H54 (cell line): Measurements from ENCODE around the gene YPEL5.
"Not testable (repeated sequence)": the region's sequence is repeated elsewhere in the genome, so short reads cannot be mapped to it uniquely, and the experiment has no call there.

Source experiments
- DNase-seq: peaks from one replicate; pipeline ENCODE4 v3.0.0; 2011; ENCODE audit warnings: low spot score, mixed read lengths; ENCODE audit not compliant: insufficient read length
- FAIRE-seq: peaks from 3 replicates; lab custom pipeline; 2011; peaks lifted over from hg19 to GRCh38; lab: Jason Lieb, UNC
- POLR2A ChIP-seq: IDR thresholded peaks from 2 replicates; pipeline ENCODE4 v1.6.1; 2011; ENCODE audit warnings: low read depth, mild to moderate bottlenecking, low read length

The YPEL5 gene

DNA sequence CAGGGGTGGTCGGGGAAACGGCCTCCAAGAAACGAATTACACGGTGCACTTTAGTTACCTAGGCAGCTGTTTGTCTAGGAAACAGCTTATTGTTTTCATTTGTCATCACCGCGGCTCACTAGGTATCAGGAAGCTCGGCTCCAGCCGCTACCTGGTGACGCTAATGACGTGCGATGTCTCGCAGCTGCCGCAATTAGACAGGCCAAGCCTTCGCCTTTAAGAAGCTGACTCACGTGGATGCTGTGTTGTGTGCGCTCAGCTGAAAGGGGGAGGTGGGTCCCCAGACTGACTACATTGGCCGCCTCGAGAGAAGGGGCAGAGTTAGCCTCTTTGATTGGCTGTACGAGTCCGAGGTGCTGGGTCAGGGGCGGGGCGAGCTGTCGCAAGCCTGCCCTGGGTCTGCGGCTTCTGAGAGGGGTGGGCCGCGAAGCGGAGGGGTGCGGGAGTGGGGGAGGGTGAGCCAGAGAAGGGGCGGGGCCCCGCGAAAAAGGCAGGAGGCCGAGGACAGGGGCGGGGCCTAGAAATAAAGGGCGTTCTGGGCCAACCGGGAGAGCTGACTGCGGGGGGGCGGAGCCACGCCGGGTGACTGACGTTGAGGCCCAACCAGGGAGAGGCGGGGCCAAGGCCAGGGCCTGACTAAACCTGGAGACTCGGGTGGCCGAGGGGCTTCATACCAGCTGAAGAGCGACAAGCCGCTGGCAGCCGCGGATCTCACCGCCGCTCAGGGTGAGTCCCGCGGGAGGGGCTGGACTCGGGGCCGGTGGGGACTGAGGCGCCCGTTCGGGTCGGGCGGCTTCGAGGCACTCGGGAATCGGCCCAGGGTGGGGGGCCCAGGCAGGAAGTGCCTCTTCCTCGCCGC, at the start of gene YPEL5:
TSS of gene YPEL5 (plus strand) at position 671 of the 859 bp plus-strand sequence. CDS start 9,645 bp downstream, outside the sequence.
- peak; percentile 44; the same call in 1 of the 2 replicates for TF ChIP-seq POLR2A
- peak; percentile 97 for FAIRE-seq

DNA sequence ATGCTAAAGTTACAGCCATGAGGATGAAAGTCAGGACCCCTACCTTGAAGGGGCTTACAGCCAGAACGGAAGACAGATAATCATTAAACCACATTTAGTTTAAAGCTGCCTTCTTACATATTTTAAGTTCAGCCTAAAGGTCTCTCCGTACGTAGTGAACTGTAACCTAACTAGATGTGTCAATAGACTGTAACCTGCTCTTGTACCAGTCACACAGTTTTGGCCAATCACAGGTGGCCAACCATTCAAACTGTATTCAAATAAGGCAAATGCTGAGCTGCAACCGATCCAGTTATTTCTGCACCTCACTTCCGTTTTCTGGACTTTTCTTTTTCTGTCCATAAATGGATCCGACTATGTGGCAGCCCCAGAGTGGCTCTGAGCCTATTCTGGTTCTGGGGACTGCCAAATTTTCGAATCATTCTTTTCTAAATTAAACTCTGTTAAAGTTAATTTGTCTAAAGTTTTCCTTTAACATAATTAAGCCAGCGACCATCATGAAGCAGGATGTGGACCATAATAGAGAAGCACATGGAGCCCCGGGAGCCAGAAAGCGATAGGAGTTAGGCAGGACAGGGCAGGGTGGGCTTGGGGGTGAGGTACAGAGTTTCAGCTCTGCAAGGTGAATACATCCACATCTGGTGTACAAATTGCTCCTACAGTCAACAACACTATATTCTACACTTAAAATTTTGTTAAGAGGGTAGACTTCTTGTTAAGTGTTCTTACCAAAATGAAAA, 48.4 kb upstream of the YPEL5 start:
- FAIRE-seq (no peak), DNase-seq (no peak)
- TF ChIP-seq POLR2A, result no peak

More for the DNA sequence above, at the start of gene YPEL5:
- DNase-seq, result peak; percentile 95

DNA sequence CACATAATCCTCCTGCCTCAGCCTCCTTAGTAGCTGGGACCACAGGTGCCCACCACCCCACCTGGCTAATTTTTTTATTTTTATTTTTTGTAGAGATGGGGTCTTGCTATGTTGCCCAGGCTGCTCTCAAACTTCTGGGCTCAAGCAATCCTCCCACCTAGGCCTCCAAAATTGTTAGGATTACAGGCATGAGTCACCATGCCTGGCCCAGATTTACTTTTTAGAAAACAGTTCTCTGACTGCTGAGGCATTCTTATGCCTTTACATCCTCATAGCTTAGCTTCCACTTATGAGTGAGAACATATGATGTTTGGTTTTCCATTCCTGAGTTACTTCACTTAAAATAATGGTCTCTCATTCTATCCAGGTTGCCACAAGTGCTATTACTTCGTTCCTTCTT, 47.4 kb upstream of the YPEL5 start:
- not testable (repeated sequence) for FAIRE-seq, DNase-seq

DNA sequence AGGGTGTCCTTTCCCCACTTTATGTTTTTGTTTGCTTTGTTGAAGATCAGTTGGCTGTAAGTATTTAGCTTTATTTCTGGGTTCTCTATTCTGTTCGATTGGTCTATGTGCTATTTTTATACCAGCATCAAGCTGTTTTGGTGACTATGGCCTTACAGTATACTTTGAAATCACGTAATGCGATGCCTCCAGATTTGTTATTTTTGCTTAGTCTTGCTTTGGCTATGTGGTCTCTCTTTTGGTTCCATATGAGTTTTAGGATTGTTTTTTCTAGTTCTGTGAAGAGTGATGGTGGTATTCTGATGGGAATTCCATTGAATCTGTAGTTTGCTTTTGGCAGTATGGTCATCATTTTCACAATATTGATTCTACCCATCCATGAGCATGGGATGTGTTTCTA, 46.1 kb upstream of the YPEL5 start:
- not testable (repeated sequence) for FAIRE-seq

DNA sequence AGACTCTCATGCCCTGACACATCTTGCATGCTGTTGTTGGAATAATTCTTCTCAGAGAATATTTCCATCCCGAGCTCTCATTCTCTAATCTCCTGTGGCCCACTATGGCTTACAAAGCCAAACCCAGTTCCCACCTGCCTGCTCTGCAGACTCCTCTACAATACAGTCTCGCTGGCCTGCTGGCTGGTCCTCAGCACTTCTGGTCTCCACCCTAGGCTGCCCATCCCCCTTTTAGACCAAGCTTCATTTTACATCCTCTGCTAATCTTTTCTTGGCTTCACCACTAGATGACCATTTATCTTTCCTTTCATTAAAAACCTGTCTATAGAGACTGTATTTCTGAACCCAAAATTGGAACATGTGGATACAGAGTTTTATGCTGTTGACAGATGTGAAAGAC, 42.5 kb upstream of the YPEL5 start:
- TF ChIP-seq POLR2A, result no peak
- no peak for FAIRE-seq
- DNase-seq, result no peak

More for the DNA sequence above, 46.1 kb upstream of the YPEL5 start:
- not testable (repeated sequence) for DNase-seq

DNA sequence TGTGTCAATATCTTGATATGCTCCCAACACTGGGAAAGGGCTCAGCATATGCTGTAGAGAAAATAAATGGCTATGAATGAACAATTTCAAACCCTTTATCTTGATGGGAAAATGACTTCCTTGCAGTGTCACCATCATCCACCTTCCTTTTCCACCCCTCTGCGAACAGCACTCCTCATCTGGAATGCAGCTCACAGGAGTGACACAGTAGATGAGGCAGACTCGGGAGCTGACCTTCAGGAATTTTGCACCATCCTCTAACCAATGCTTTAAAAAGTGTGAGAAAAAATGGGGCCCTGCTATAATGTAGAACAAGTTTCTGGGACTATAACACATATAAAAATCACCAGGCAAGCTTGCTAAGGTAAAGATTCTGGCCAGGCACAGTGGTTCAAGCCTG, 41.3 kb upstream of the YPEL5 start:
- no peak for FAIRE-seq
- no peak for TF ChIP-seq POLR2A
- no peak for DNase-seq

DNA sequence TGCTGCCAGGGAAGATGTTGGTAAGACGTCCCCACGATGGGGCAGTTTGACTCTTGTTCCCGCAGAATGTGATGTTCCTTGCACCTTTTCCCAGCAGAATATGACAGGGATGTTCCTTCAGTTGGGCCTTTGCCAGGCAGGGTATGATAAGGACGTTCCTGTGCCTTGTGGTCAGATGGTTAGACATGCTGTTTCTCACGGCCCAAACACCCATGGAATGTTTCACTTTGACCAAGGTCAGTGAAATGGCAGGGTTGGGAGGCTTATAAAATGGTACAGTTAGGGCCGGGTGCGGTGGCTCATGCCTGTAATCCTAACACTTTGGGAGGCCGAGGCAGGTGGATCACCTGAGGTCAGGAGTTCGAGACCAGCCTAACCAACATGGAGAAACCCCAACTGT, 40.3 kb upstream of the YPEL5 start:
- no peak for FAIRE-seq
- peak; percentile 20 for DNase-seq
- TF ChIP-seq POLR2A, result no peak

DNA sequence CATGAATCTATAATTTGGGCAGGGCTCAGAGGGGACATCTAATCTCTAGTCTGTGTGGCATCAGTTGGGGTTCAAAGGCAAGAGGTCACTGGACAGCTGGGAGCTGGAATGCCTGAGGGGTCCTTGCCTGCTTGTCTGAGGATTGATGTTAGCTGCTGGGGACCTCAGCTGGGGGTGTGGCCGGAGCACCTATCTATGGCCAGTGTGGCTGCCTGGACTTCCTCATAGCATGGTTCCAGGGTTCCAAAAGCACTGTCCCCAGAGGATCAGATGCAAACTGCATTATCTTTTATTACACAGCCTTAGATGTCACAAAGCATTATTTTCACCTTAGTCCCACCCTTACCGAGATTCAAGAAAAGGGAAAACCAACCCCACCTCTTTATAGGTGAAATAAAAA, 38.6 kb upstream of the YPEL5 start:
- DNase-seq (no peak), FAIRE-seq (no peak)
- no peak for TF ChIP-seq POLR2A

DNA sequence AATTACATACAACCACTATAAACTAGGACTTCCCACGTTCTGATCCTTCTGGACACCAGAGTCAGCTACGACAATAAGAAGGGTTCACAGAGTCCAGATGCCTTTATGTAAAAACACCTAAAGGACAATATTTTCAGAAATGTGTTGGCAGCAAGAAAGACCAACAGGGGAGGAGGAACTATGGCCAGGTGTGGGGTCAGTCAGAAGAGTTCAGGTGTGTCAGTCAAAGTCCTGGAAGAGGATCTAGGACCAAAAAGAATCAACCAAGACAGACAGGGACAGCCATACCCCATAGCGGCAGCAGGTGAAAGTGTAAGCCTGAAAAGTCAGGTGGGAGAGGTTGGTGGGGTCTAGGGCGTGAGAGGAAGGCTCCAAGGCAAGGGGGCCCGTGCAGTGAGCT, 38.0 kb upstream of the YPEL5 start:
- DNase-seq (no peak), FAIRE-seq (no peak)
- TF ChIP-seq POLR2A, result no peak

DNA sequence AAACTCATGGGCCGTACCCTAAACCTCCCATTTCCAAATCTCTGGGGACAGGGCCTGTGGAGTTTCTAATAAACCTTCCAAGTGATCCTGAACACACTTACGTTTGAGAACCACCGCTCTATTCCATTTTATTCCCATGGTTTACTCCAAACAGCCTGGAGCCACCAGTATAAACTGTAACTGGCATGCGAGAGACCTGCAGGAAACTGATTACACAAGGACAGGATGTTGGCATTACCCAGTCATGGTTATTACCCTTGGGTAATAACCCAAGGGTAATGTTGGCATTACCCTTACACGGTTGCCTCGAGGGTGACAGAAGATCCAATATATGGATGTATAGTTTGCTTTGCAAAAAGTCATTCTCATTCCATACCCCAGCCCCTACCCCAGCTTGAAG, 37.0 kb upstream of the YPEL5 start:
- DNase-seq (no peak), FAIRE-seq (no peak)
- no peak for TF ChIP-seq POLR2A

DNA sequence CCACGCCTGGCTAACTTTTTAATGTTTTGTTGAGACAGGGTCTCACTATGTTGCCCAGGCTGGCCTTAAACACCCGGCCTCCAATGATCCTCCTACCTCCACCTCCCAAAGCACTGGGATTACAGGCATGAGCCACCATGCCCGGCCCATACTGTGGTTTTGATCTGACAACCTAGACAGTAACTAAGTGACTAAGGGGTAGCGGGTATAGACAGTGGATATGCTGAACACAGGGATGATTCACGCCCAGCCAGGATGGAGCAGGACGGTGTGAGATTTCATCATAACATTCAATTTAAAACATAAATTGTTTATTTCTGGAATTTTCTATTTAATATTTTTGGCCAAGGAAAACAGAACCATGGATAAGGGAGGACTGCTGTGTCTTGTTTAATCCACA, 36.0 kb upstream of the YPEL5 start:
- FAIRE-seq, result no peak

DNA sequence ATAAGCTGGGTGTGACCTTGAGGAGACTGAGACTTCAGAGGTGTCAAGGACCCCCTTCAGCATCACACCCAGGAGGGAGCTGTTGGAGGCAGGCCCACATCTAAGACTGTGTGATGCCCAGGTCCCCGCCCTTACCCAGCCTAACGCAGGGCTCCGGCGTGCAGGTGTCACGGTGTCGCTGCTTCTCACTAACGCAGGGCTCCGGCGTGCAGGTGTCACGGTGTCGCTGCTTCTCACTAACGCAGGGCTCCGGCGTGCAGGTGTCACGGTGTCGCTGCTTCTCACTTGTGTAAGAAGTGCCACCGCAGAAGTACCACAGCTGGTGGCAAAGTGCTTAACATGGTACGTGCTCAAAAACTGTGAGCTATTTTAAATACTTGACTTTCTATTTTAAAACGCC, 35.6 kb upstream of the YPEL5 start:
- DNase-seq, FAIRE-seq: not testable (repeated sequence)

More for the DNA sequence above, 36.0 kb upstream of the YPEL5 start:
- no peak for TF ChIP-seq POLR2A
- DNase-seq, result no peak

DNA sequence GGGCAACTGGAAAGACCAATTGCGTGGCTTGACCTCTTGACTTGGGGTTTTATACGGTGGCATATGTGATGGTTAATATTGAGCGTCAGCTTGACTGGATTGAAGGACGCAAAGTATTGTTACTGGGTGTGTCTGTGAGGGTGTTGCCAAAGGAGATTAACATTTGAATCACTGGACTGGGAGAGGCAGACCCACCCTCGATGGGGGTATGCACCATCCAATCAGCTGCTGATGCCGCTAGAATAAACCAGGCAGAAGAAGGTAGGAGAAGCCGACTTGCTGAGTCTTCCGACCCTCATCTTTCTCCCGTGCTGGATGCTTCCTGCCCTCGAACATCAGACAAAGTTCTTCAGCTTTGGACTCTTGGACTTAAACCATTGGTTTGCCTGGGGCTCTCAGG, 34.2 kb upstream of the YPEL5 start:
- no peak for FAIRE-seq
- no peak for DNase-seq
- no peak for TF ChIP-seq POLR2A

DNA sequence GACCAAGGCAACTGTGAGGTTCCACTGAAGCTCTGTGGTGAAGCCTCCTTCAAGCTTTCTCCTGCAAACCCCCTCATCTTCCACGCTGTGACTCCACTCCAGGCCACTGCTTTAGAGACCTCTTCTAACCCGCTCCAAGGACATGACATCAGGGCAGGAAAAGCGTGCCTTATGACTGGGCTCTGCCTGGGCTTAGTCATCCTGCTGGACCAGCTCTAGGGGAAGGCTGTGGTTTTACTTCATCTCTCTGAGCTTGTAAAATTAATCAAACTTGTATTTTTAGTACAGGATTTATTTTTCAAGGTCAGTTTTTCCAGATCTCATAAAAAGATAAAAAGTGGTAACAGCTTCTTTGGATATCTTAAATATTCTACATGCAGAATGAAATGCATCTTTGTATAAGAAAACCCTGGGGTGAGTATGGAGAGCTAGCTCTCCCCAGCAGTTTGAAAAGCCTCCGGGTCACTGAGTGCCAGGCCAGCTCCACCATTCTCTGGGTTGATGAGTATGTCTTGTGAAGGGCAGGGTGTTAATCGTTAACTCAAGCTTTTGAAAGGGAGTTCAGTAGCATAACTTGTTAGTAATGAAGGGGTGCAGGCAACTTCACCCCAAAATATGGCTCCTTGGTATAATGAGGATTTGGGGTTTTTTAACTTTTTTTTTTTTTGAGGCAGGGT, 33.1 kb upstream of the YPEL5 start:
- DNase-seq, result peak; percentile 71
- 0 out of 2 replicates have a peak, but pooled peaks have one; percentile 7 for TF ChIP-seq POLR2A
- FAIRE-seq, result peak; percentile 48
